NCI-H2029 (cell line): ENCODE measurements around the gene DNAJA1.
"Not testable (repeated sequence)": the region's sequence is repeated elsewhere in the genome, so short reads cannot be mapped to it uniquely, and the experiment has no call there.

Experiments used
- DNase-seq: peaks from one replicate; lab custom pipeline; 2025; lab: John Stamatoyannopoulos, UW

DNAJA1 gene

DNA sequence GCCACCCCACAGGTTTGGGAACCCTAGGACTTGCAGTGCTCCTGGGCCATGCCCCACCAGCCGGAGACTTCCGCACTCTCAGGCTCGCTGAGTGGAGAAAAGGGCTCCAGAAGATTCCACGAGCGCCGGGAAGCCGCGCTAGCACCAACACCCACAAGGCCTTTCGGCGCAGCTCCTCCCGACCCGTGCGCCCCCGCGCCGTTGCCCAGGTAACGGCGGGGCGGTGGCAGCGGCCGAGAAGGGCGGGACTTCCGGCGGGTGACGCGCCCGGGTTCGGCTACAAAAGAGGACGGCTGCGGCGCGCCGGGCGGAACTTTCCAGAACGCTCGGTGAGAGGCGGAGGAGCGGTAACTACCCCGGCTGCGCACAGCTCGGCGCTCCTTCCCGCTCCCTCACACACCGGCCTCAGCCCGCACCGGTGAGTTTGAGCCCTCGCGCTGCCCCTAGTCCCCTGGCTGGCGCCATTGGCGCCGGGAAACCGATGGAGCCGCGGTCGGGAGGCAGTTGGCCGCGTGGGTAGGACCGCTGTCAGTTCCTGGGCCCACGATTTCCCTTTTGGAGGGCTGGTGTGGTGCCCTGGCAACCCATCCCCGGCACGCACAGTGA lies at the start of gene DNAJA1:
TSS of gene DNAJA1 (plus strand) at position 308 of the 606 bp plus-strand sequence. CDS start 1,212 bp downstream, outside the sequence.
- peak; percentile 91 for DNase-seq

DNA sequence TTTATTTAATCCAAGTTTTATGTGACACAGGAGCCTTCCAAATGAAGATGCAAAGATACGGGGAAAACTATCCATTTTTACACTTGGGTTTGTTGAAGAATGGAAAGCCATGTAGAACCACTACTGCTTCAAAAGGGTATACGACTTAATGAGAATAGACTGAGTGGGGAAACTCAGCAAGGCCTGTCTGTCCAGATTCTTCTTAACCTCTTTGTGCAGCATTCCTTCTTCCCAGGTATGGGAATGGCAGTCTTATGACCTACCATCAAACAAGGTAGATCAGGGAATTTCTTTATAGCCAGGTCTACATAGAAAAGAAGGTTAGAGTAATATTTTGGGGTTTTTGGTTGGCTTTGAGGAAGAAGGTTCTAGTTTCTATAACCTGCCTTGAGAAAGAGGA lies 47.0 kb upstream of the DNAJA1 start:
- DNase-seq: no peak

DNA sequence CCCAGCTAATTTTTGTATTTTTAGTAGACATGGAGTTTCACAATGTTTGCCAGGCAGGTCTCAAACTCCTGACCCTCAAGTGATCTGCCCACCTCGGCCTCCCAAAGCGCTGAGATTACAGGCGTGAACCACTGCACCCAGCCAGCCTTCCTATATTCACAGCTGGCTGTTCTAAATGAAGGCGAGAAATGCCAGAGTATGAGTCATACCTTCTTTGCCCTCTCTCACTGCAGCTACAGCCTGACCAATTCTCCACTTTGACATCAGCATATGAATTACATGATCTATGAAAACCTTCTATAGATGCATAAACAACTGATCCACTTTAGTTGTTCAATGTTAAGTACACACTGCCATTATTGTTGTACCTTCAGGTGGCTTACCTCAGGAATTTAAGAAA lies 38.1 kb upstream of the DNAJA1 start:
- no peak for DNase-seq

DNA sequence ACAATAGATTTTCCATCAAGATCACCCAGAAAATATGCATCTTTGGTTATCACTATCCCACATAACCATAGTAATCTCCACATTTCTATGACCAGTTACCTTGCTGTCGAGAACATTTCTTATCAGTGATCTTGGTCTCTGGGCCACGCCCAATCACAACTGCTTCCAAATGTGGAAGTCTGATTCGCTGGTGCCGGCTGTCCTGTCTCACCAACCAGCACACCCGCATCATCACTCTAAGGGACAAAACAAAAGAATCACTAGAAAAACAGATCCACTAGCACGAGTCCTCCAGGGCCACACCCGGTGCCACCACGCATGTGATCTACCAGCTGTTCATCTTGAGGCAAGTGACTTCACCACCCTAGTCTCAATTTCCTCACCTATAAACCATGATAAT lies 35.4 kb upstream of the DNAJA1 start:
- no peak for DNase-seq

DNA sequence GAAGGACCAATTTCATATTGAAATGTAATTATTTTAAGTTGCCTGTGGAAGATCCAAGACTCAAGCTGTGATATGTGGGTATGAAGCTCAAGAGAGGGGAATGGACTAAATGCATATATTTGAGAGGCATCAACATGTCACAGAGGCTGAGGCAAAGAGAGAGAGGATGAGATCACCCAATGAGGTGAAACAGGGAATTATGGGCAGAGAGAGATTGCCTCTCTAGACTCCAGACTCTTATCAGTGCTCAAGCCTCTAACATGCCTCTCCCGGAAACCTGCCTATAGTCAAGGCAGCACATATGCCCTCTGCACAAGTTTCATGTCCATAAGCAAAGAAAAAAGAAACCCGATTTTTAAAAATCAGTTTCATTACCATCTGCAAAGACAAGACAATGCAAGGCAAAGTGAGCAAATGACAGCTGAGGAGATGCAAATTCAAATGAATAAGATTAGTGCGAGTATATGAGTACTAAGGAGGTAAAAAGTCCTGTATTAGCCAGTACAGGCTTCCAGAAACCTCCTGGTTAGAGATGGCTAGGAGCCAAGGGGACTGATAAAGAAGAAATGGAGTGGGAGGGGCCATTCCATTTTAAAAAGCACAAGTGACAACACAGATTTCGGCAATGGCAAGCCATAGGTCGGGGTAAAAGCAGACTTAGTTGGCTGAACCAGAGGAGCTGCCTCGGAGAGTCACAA lies 33.0 kb upstream of the DNAJA1 start:
- no peak for DNase-seq

DNA sequence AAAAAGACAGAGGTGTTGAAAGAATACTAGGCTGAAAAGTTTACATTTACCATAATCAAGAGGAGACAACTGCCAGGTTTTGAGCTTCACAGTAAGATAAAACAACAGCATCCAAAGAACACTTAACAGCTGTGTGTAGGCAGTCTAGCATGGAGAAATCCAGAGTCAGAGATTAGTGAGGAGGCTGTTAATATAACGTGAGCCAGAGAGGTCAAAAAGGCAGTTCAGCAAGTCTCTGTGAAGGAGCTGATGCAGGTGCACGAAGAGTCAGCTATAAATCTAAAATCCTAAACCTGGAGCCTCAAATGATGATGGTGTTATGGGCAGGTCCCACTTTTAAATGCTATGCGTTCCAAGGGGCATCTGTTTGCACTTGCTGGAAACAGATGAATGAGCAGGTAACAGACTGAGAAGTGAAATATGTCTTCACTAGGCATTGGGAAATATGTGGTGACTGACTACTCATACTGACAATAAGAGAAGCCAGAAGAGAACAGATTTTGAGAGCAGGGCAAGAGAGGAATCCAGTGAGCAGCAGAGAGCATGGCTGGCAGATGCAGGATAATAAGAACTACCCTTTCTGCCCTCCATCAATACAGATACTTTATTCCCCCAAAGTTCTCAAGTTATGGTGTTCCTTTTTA lies 32.4 kb upstream of the DNAJA1 start:
- DNase-seq: no peak

DNA sequence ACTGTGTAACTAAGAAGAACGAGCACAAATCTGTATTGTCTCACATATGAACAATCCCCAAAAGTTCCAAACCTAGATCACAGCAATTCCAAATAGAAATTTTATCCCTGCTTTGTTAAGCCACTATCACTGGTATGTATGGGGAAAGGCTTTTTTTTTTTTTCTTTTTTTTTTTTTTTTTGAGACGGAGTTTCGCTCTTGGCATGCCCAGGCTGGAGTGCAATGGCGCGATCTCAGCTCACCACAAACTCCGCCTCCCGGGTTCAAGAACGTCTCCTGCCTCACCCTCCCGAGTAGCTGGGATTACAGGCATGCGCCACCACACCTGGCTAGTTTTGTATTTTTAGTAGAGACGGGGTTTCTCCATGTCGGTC lies 24.4 kb upstream of the DNAJA1 start:
- DNase-seq: not testable (repeated sequence)

DNA sequence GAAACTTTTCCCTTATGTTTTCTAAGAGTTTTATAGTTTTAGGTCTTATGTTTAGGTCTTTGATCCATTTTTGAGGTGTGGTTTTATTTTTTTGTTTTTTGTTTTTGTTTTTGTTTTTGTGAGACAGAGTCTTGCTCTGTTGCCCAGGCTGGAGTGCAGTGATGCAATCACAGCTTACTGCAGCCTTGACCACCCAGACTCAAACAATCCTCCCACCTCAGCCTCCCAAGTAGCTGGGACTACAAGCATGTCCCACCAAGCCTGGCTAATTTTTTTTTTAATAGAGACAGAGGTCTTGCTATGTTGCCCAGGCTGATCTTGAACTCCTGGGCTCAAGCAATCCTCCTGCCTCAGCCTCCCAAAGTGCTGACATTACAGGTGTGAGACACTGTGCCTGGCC lies 19.7 kb upstream of the DNAJA1 start:
- not testable (repeated sequence) for DNase-seq

DNA sequence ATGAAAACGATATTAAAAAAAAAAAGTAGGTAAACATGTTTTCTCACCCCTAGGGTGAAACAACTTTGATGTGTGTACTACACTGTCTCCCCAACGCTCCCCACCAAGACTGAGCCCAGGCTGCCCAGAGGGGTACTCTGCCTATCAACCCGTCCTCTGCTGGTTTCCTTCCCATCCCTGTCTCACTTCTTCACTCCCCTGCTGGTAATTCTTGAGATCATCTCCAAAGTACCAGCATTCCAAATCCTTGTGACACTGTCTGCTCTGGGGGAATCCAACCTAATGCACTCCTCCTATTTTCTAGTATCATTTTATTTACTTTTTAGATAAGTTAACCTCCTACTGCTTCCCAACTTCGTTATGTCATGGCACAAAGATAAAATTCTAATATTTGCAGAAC lies 17.3 kb upstream of the DNAJA1 start:
- no peak for DNase-seq

DNA sequence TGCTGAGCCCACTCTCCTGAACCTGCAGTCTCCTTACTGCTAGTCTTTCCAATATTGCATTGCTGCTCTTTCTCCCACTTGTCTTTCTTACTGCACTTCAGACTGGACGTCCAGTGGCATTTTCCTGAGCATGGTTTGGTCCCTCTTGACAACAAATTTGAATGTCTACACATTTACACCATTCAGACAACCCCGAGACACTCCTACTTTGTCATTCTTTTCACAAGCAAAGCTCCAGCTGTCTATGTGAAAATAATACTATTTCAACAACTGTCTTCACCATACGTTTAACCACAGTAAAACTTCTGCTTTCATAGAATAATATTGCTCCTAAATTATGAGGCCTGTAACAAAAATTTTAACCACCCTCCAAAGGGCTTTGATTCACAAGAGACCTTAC lies 13.2 kb upstream of the DNAJA1 start:
- no peak for DNase-seq

DNA sequence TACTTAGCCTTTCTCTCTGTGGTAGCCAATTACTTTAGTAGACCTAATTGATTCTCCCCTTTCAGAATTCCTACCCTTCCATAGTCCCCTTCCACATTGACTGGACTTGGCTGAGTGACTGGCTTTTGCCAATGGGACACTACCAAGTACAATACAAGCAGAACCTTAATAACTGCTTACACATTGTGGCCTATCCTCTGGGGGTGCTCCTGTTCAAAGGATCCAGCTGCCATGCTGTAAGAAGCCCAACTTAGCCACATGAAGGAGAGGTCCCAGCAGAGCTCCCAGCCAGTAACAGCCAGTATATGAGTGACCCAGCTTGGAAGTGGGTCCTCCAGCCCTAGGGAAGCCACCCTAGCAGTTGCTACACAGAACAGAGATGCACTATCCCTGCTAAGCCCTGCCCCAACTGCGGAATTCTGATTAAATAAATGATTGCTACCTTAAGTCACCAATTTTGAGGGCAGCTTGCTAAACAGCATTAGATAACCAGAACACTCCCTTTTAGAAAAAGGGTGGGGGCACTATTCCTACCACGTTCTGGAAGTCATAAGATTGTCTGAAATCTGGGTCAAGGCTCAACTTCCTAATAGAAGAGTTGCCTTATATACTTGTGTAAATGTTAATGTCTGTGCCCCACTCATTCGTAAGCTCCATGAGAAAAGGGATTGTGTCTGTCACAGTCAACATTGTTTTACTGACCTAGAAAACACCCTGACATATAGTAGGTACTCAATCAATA lies 12.6 kb upstream of the DNAJA1 start:
- DNase-seq: no peak

DNA sequence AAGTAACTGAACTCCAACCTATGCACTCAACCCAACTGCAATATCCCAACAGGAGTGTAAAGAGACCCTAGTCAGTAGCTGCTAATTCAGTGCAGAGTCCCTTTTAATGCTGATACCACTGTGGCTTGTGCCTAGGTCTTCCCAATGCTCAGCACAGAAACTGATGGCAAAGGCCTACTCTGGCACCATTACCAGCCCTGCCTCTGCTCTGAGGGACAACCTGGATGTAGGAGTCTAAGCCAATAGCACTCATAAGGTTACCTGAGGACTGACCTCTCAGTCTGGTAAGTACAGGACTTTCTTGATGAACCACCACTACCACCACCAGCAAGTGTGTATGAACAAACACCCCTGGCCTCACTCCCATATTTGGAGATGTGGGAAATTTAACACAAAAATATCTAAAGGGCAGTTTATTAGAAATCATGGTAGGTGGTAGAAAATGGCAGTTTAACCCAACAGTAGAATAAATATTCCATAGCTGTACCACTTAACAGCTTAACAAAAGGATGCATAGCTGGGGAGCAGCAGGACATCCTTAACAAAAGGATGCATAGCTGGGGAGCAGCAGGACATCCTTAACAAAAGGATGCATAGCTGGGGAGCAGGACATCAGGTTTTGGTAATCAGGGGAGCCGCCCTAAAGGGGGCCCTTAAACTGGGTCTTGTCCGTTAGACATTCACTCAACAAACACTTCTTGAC lies 11.0 kb upstream of the DNAJA1 start:
- DNase-seq: no peak

DNA sequence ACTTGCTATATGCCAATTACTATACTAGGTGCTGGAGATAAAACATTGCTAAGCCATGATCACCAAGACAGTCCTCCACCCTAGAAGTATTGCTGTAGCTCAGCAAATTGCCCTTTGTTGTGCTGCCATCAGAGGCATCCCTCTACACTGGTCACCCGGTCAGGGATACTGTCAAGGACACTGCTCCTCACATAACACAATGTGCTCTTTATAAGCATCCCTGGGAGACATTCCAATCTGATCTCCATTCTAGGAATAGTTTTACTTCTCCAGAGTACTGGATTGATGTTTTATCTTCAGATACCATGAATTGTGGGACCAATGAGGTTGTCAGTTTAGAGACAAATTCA lies 10.4 kb upstream of the DNAJA1 start:
- DNase-seq: no peak

DNA sequence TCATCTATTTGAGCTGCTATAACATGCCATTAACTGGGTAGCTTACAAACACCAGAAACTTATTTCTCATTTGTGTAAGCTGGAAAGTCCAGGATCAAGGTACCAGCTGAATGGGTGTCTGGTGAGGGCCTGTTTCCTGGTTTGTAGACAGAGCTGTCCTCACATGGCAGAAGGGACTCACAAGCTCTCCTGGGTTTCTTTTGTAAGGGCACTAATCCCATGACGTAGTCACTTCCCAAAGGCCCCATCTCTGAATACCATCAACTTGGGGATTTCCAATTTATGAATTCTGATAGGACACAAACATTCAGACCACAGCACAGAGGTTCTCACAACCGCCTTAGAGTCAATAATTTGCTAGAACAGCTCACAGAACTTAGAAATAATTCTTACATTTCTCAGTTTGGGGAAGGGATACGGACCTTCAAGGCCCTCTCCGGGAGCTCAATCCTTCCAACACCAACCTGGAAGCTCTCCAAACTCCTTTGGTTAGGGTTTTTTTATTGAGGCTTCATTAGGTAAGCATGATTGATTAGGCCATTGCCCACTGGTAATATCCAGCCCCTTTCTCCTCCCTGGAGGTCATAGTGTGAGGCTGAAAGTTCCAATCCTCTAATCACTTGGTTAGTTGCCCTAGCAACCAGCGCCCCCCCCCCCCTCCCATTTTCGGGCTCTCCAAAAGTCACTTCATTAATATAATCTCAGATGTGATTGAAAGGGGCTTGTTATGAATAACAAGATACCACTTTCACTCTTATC lies 7.6 kb upstream of the DNAJA1 start:
- DNase-seq: no peak

DNA sequence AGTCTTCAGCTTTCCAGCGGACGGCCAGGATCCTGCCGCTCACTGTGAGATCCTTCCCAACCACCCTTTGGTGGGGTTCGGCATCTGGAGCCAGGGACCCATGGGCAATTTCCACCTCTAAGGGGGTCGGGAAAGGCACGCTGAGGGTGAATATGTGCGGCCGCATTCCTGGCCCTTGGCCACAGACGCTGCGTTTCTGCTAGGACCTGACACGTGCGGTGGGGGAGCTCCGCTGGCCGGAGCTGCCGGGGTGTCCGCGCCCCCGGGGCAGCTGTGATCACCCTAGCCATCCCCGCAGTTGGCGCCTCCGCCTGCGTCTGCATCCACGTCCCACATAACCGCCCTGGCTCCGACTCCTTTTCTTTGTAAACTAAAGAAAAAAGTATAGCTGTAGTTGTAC lies 5.3 kb upstream of the DNAJA1 start:
- DNase-seq: no peak

DNA sequence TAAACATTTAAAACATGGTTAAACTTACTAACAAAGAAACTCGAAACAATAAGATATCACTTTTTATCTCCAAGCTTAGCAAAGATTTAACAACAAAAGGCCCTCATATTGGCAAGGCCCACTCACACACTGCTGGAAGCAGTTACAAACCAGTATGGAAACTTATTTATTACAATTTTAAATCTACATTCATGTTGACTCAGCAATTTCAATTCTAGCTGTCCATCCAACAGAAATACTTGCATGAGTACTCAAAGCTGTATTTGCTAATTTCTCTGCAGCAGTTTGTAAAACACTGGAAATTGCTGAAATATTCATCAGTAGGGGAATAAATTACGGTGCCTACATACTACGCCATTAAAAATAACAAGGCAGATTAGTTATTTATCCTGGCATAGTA lies 2.8 kb upstream of the DNAJA1 start:
- DNase-seq: no peak

DNA sequence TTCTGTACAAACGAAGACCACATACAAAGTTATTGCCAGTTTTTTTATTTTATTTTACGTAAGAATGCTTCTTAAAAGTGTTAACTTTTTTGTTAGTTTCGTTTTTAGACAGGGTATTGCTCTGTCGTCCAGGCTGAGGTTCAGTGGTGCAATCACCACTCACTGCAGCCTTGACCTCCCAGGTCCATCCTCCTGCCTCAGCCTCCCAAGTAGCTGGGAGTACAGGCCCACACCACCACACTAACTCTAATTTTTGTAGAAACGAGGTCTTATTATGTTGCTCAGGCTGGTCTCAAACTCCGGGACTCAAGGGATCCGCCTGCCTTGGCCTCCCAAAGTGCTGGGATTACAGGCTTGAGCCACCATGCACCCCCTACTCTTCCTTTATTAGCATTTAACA lies 2.3 kb upstream of the DNAJA1 start:
- no peak for DNase-seq

DNA sequence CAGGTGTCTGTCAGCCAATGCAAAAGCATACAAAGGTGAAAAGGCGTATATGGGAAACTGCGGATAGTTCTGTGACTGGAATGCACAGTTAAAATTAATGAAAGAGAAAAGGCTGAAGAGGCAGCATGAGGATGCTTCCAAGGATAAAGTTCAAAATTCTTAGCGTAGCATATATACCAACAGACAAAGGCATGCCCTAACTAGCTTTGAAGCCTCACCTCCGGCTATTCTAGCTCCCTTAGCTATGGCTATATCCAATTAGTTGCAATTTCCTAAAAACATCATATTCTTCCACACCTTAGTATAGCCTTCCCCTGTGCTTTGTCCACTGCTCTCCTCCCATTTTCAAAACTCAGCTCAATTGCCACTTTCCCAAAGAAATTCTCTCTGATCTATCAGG lies 1.4 kb upstream of the DNAJA1 start:
- DNase-seq: no peak

DNA sequence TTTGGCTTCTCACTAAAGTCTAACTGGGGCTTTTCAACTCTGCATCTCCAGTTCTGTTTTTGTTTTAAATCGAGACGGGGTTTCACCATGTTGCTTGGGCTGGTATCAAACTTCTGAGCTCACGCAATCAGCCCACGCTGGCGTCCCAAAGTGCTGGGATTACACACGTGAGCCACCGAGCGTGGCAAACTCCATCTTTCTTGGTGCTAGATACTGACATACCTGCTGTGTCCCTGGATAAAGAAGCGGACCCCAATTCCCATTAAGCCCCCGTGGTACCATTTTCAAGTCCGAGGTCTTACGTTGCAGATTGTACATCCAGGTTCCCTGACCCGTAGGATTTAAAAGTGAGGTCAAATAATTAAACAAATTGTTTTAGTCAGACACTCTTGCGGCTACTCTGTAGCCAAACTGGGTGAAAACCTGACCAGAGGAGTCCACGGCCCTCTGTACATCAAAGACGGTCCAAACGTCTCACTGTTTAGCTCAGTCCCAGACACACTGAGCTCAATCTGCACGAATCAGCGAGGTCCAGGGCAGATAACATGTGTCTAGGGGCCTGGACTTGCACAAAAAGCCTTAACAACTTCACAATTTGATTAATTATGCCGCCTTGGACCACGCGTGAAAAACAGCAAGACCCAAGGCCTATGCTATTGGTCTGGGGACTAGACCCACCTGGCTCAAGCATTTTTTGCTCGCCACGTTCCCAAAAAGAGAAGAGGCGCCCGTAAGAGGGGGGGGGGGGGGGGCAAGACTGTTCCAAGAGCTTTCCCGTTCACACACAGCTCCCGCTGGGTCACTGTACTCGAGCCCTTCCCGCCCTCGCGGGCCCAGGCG lies 727 bp upstream of the DNAJA1 start:
- DNase-seq: no peak

DNA sequence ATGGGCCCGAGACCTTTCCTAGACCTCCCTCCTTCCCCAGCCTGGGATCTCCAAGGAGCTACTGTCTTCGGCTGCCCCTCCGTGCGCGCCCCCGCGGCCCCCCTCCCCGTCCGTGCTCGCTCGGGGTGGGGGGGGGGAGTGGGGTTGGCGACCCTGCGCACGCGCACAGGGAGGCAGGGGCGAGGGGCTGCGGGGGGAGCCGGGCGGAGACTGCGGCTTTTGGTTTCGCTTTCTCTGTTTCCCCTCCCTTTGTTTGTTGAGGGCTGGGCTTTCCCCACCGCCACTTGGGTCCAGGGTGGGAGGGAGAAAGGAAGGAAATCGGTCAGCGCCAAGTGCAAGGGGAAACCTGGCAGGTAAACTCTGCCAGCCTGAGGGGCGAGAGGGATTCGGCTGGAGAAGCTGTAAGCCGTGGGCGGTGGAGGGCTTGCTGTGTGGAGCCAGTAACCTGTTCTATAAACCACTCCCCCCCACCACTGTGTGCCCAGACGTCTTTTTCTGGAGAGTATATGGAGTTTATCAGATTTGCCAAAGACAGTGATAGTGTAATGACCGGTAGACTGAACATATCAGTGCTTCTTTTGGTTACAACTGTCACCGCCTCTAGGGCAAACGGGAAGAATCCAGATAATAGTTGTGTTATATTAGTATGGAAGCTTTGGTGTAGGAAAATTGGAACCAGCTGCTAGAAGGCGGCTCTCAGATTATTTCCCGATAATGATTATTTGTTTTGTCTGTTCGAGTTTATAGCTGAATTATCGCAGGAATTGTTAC lies 684 bp downstream of the DNAJA1 start:
- peak; percentile 81 for DNase-seq
